HAP-1 (cell line): Measurements from ENCODE around the gene CD79A.

Source experiments
- DNase-seq, 2 experiments: peaks; one replicate each; pipeline ENCODE4 v3.0.0-alpha.2; 2016 to 2020; ENCODE audit warnings: low spot score in 2 of 2
- H3K27me3 ChIP-seq: fragments of 250-450 bp; sonication (Bioruptor Pico); 2 replicates; pipeline ENCODE4 v1.5.1; 2020; ENCODE audit warnings: low read depth, mild to moderate bottlenecking, moderate library complexity
- H3K36me3 ChIP-seq: fragments of 250-450 bp; sonication (Bioruptor Pico); replicated peaks from 2 replicates; pipeline ENCODE4 v1.5.1; 2020; ENCODE audit warnings: mild to moderate bottlenecking
- H3K4me1 ChIP-seq: fragments of 250-450 bp; sonication (Bioruptor Pico); 2 replicates; pipeline ENCODE4 v1.5.1; 2020; ENCODE audit warnings: mild to moderate bottlenecking
- H3K4me3 ChIP-seq: fragments of 250-450 bp; sonication (Bioruptor Pico); 2 replicates; pipeline ENCODE4 v1.5.1; 2020; ENCODE audit warnings: mild to moderate bottlenecking, moderate library complexity
- H3K9me3 ChIP-seq: fragments of 250-450 bp; sonication (Bioruptor Pico); 2 replicates; pipeline ENCODE4 v1.5.1; 2020; ENCODE audit warnings: mild to moderate bottlenecking, moderate library complexity
- in situ Hi-C: fragments of 300-500 bp; cut with MboI; formaldehyde crosslinking; loops from 3 replicates; pipeline ENCODE4 v1.14.3; 2020; ENCODE audit warnings: low sequenced_read_pairs, inconsistent platforms, mixed read lengths

The CD79A gene

GRCh38 chr19:41876847-41877832, at the start of gene CD79A:
TSS of gene CD79A (plus strand) at chr19:41877279. CDS start at chr19:41877305, 26 bp downstream.
- in situ Hi-C loops, result no loop called here
- H3K4me3 ChIP-seq, result no peak within 1 kb of the TSS
- no peaks in the 10 kb centered on the region for H3K36me3 ChIP-seq
- no peaks in the 10 kb centered on the region for H3K9me3 ChIP-seq
- H3K27me3 ChIP-seq, result 0 out of 2 replicates have a peak, but pooled peaks cover 10% of the 10 kb centered on the region
- no peaks in the 10 kb centered on the region for H3K4me1 ChIP-seq
- DNase-seq, result no peak

- Histone ChIP-seq H3K4me1 (no peaks in the 10 kb centered on the region), H3K27me3 (peaks cover 22% of the 10 kb centered on the region), H3K9me3 (no peaks in the 10 kb centered on the region), H3K4me3 (no peak overlapping the region), H3K36me3 (no peaks in the 10 kb centered on the region)
- DNase-seq, result no peak
- in situ Hi-C loops, result no loop called here
Measured at GRCh38 chr19:41837981-41838708, 38.9 kb upstream of the CD79A start.

- H3K4me1 ChIP-seq, result no peaks in the 10 kb centered on the region
- H3K4me3 ChIP-seq, result no peak overlapping the region
- H3K9me3 ChIP-seq, result no peaks in the 10 kb centered on the region
- H3K36me3 ChIP-seq, result no peaks in the 10 kb centered on the region
- peaks cover 21% of the 10 kb centered on the region for H3K27me3 ChIP-seq
- in situ Hi-C loops, result no loop called here
- no peak for DNase-seq
Measured at GRCh38 chr19:41839211-41839610, 37.9 kb upstream of the CD79A start.

- no peak for DNase-seq
- Histone ChIP-seq H3K4me1 (no peaks in the 10 kb centered on the region), H3K27me3 (peaks cover 16% of the 10 kb centered on the region), H3K36me3 (no peaks in the 10 kb centered on the region), H3K9me3 (no peaks in the 10 kb centered on the region), H3K4me3 (no peak overlapping the region)
- in situ Hi-C loops, result no loop called here
Measured at GRCh38 chr19:41843371-41843770, 33.7 kb upstream of the CD79A start.

GRCh38 chr19:41844601-41845000, 32.5 kb upstream of the CD79A start, which contains the start of gene LYPD4:
TSS of gene LYPD4 (minus strand) at chr19:41844683. CDS start at chr19:41839285, 5,398 bp downstream.
- Histone ChIP-seq H3K4me1 (no peaks in the 10 kb centered on the region), H3K27me3 (peaks cover 15% of the 10 kb centered on the region), H3K36me3 (no peaks in the 10 kb centered on the region), H3K9me3 (no peaks in the 10 kb centered on the region), H3K4me3 (no peak within 1 kb of the TSS)
- DNase-seq, result no peak
- in situ Hi-C loops, result no loop called here

GRCh38 chr19:41845001-41845050, 32.3 kb upstream of the CD79A start, which contains the start of gene DMRTC2:
TSS of gene DMRTC2 (plus strand) at chr19:41845042. CDS start at chr19:41847429, 2,387 bp downstream.
- H3K27me3 ChIP-seq, result peaks cover 15% of the 10 kb centered on the region
- in situ Hi-C loops, result no loop called here
- no peak within 1 kb of the TSS for H3K4me3 ChIP-seq
- H3K9me3 ChIP-seq, result no peaks in the 10 kb centered on the region
- H3K4me1 ChIP-seq, result no peaks in the 10 kb centered on the region
- H3K36me3 ChIP-seq, result no peaks in the 10 kb centered on the region
- DNase-seq, result no peak

- Histone ChIP-seq H3K4me1 (no peaks in the 10 kb centered on the region), H3K9me3 (no peaks in the 10 kb centered on the region), H3K36me3 (no peaks in the 10 kb centered on the region), H3K27me3 (peaks cover 13% of the 10 kb centered on the region), H3K4me3 (no peak overlapping the region)
- in situ Hi-C loops, result no loop called here
- DNase-seq, result no peak
Measured at GRCh38 chr19:41845051-41845590, 32.0 kb upstream of the CD79A start.

- Histone ChIP-seq H3K36me3 (no peaks in the 10 kb centered on the region), H3K27me3 (peaks cover 18% of the 10 kb centered on the region), H3K4me3 (no peak overlapping the region), H3K9me3 (no peaks in the 10 kb centered on the region), H3K4me1 (no peaks in the 10 kb centered on the region)
- DNase-seq, result no peak
- in situ Hi-C loops, result no loop called here
Measured at GRCh38 chr19:41847351-41848105, 29.6 kb upstream of the CD79A start.

GRCh38 chr19:41848666-41849065, 28.4 kb upstream of the CD79A start:
- DNase-seq, result no peak
- no peaks in the 10 kb centered on the region for H3K36me3 ChIP-seq
- no peak overlapping the region for H3K4me3 ChIP-seq
- H3K9me3 ChIP-seq, result no peaks in the 10 kb centered on the region
- peaks cover 29% of the 10 kb centered on the region for H3K27me3 ChIP-seq
- no peaks in the 10 kb centered on the region for H3K4me1 ChIP-seq
- in situ Hi-C loops, result no loop called here

- H3K4me1 ChIP-seq, result no peaks in the 10 kb centered on the region
- no peak overlapping the region for H3K4me3 ChIP-seq
- in situ Hi-C loops, result no loop called here
- H3K9me3 ChIP-seq, result no peaks in the 10 kb centered on the region
- peaks cover 32% of the 10 kb centered on the region for H3K27me3 ChIP-seq
- DNase-seq, result no peak
- no peaks in the 10 kb centered on the region for H3K36me3 ChIP-seq
Measured at GRCh38 chr19:41849067-41849466, 28.0 kb upstream of the CD79A start.

- in situ Hi-C loops, result no loop called here
- Histone ChIP-seq H3K9me3 (no peaks in the 10 kb centered on the region), H3K27me3 (peaks cover 39% of the 10 kb centered on the region), H3K36me3 (no peaks in the 10 kb centered on the region), H3K4me3 (no peak overlapping the region), H3K4me1 (no peaks in the 10 kb centered on the region)
- no peak for DNase-seq
Measured at GRCh38 chr19:41850381-41850780, 26.7 kb upstream of the CD79A start.

- no peak for DNase-seq
- Histone ChIP-seq H3K4me1 (no peaks in the 10 kb centered on the region), H3K27me3 (peaks cover 41% of the 10 kb centered on the region), H3K9me3 (no peaks in the 10 kb centered on the region), H3K4me3 (no peak overlapping the region), H3K36me3 (no peaks in the 10 kb centered on the region)
- in situ Hi-C loops, result no loop called here
Measured at GRCh38 chr19:41851456-41851855, 25.6 kb upstream of the CD79A start.

GRCh38 chr19:41853344-41853743, 23.7 kb upstream of the CD79A start:
- DNase-seq, result no peak
- Histone ChIP-seq H3K36me3 (no peaks in the 10 kb centered on the region), H3K4me3 (no peak overlapping the region), H3K27me3 (peaks cover 45% of the 10 kb centered on the region), H3K9me3 (no peaks in the 10 kb centered on the region), H3K4me1 (no peaks in the 10 kb centered on the region)
- in situ Hi-C loops, result no loop called here
